EL (cell line): ENCODE data around the gene NKAIN4.

Experiments
- DNase-seq: peaks from one replicate; pipeline ENCODE4 v3.0.0-alpha.2; 2016

Gene NKAIN4

DNA sequence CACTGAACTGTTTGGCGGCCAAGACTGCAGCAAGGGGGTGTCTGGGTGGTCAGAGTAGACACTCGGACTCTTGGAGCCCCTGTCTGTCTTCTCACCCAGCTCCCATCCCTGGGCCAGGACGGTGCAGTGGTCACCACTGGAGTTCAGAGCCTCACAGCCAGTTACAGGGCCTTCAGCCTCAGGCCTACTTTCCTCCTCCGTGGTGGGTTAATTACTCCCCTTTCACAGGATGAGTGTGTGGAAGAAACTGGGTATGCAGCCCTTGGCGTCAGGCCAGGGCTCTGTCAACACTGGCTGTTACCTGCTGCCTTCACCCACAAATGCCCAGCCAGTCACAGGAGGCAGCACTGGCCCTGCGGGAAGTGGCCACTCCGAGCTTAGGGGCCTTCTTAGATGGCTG lies 36.6 kb downstream of the NKAIN4 start:
- no peak for DNase-seq

DNA sequence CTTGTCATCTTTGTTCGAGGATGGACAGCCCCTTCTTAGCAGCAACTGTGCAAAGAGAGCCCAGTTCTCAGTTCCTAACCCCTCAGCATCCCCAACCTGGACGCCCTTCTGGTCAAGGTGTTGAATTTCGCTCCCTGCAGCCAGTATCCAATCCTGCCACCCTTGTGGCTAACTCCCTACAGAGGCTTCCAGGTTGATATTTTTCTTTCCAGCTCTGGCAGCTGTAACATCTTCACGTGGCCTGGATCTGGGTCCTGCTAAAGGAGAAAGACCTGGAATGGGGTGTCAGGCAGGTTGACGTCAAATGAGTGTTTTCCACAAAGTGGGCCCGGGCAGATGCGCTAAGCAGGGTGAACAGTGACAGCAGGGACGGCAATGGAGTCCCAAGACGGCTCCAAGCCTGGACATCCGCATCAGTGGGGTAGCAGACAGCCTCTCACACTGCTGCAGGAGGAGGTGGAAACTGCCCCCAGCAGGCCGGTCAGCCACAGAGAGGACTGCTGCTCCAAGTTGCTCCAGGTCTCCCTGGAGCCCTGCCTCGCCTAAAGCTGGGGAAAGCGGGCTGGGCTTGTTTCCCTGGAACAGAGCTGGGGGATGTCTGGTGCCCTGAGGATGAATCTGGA lies 37.3 kb downstream of the NKAIN4 start:
- no peak for DNase-seq

DNA sequence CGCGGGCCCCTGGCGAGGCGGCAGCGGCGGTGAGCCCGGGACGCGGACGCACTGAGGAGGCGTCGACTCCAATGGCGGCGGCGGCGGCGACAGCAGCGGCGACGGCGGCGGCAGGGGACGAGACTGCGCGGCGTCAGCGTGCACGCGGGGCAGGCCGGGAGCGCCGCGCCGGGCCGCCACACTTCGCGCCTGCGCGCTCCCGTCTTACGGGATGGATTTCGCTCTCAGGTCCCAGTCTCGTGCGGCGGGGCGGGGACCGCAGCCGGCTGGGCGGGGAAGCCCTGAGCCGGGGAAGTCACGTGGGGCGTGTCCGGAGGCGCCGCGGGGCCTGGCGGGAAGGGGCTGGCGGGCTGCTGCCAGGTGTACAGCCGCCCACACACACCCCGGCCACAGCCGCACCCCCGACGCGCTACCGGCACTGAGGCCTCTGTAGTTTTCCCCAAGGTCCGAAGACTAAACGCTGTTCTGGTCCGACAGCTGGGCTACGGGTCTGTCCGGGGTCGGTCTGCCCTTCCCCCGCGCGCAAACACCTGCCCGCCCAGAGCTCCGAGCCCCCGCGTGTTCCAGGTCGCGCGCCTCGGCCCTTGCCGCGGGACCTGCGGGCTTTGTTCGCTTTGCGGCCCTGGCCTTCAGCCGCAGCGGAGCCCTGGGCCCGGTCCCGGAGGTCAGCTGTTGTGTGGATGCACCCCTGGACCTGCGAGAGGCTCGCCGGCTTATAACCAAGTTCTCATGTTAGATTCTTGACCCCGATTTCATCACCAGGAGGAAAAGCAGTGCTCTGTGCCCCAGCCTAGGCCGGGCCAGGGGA lies 38.0 kb downstream of the NKAIN4 start, which contains the start of gene YTHDF1:
YTHDF1 (minus strand) TSS at position 91 of the 808 bp plus-strand sequence. CDS start 239 bp downstream, outside the sequence.
- peak; percentile 93 for DNase-seq

DNA sequence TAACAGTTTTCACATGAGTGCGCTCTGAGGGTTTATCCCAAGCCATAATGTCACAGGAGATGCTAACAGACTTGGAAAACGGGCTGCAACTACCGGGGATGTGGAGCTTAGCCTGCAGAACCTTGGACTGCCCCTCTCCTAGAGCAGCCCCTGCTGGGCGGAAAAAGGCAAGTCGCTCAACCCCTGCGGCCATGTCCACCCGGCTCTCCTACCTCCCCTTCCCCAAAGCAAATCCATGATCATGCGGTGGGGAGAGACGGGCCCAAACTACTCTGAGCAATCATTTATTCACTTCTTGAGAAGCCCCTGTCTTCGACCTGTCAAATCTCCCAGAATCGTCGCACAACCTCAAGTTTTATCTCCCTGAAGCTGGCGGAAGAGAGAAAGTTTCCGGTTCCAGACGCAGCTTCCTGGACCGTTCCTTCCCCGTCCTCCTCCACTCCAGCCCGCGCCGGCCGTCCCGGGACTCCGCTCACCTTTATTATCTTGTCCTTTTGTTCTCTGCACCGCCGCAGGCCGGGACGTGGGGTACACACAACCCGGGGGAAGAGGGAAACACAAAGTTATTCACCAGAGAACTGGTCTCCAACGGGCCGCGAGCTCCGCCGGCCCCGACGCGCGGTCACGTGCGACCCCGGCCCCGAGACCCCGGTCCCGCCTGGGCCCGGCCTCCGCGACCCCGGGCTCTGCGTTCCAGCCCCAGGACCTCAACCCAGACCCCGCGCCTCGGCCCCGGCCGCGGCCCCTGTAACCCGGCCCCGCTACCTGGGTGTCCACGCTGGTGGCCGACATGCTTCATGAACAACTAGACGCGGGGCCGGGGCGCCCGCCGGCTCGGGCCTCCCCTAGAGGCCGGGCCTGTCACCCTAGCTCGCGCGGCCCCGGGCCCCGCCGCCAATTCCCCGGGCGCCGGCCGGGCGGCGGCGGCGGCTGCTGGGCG lies 38.9 kb downstream of the NKAIN4 start:
- peak; percentile 66 for DNase-seq

DNA sequence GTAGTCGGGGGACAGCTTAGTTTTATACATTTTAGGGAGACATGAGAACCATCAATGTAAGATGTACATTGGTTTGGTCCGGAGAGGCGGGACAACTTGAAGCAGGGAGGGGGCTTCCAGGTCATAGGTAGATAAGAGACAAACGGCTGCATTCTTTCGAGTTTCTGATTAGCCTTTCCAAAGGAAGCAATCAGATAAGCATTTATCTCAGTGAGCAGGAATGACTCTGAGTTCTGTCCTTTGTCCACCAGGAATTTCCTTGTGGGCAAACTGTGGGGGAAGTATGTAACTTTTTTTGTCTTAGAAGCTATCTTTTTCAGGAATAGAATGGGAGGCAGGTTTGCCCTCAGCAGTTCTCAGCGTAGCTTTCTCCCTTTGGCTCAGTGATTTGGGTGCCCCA lies 39.7 kb downstream of the NKAIN4 start:
- DNase-seq: no peak

DNA sequence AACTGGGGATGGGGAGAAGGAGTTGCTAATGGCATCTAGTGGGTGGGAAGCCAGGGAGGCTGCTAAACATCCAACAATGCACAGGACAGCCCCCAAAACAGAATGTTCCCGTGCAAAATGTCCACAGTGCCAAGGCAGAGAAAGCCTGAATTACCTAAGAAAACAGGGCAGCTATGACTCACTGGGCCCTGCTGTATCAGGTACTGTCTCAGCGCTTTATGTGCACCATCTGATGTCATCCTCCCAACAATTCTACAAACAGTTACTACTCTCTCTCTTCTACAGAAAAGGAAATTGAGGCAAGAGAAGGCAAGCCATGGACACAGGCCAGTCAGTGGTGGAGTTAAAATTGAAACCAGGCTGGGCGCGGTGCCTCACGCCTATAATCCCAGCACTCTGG lies 41.5 kb downstream of the NKAIN4 start:
- DNase-seq: no peak

DNA sequence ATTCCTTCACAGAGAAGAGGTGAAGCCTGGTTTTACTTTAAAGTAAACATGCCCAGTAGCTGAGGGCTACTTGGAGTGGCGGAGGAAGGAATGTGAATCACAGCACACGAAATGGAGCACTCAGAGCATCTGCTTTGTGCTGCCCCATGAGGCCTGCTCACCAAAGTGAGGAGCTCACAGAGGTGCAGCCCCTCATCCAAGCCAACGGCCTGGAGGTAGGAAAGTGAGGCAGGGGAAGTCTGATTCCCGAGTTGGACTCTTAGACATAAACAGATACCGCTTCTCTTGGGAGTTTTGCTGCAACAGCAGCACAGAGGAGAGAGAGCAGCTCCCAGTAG lies 41.9 kb downstream of the NKAIN4 start:
- DNase-seq: no peak

DNA sequence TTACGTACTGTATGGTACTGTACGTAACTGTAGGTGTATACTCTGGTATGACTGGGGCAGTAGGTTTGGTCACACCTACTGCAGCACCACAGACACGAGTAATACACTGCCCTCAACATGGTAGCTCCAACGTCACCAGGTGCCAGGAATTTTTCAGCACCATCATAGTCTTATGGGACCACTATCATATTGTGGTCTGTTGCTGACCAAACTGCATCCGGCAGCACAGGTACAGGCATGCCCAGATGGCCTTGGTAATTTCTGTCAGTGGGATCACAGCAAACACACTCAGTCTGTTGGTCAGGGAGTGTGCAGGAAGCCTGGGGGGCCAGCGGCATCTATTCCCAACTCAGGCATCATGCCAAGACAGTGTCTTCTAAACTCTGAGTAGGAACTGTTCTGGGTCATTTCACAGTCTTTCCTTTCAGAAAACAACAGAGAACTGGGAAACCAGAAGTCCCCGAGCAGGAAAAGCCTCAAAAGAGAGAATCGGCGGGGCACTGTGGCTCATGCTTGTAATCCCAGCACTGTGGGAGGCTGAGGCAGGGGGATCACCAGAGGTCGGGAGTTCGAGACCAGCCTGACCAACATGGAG lies 44.2 kb downstream of the NKAIN4 start:
- DNase-seq: no peak

DNA sequence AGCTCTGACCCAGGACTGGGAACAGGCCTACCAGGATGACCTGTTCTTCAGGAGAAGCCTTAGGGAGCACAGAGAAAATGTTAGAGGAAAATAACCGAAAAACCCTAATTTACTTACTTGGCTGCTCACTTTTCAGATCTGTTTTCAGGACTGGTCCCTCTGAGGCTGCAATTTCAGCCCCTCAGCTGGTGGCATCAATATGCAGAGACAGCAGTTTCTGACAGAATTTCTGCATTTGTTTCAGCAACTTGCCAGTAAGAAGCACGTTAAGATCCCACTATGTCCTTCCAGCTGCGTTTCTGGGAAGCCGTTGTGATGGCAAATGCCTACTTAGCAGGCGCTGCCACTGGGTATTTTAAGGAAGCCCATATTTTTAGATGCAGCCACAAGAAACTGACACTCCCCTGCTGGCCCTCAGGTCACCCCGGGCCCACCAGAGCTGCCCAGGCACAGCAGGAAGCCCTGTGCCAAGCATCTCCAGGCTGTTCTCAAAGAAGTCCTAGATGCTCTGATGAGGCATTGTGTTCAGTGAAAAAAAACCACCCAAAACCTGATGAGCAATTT lies 45.8 kb downstream of the NKAIN4 start:
- no peak for DNase-seq

DNA sequence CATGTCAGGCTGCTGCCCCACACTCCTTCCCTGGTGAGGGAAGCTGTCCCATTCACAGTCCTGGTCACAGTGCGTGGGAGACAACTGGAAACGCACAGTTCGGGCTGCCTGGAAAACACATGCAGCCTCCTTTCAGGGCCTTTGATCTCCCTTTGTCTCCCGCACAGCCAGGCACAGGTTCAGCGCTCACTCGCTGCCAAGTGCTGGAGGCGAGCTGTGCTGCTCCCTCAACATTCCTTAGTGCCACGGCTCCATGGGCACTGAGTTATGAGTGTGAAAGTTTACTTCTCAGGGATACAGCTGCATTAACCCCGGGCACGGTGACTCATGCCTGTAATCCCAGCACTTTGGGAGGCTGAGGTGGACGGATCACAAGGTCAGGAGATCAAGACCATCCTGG lies 47.4 kb downstream of the NKAIN4 start:
- peak; percentile 72 for DNase-seq

DNA sequence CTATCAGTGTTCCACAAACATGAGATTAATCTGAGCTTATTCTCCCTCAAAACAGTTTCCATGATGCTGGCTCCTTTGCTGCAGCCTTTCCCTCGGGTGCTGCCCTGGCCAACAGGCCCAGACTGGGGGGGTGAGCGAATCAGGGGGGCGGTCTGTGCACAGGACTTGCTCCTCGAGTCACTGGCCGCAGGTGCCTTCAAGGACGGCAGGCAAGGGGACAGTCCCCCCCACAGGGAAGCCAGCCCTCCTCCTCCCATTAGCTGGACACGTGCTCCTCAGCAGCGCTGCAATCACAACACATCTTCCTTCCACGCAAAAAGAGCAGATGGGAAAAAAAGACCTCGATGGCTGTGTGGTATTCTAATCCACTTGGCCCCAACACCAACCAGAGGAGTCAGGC lies 48.4 kb downstream of the NKAIN4 start:
- DNase-seq: no peak

DNA sequence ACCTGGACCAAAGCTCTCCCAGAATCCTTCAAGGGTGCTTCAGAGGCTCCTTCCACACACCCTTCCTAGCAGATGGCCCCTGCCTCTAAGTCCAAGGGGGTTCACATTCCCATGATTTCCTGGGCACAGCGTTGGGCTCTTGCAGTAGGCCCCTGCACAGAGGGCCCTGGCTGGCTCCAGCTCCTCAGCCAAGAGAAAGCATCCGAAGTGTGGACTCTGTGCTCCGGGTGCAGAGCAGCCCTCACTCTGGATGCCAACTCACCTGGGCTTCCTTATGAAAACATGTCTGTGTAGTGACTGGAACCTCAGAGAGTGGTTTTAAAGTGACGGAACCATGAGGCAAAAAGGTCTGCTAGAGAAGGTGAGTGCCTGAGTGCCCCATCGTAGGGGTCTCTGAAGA lies 49.9 kb downstream of the NKAIN4 start:
- no peak for DNase-seq

DNA sequence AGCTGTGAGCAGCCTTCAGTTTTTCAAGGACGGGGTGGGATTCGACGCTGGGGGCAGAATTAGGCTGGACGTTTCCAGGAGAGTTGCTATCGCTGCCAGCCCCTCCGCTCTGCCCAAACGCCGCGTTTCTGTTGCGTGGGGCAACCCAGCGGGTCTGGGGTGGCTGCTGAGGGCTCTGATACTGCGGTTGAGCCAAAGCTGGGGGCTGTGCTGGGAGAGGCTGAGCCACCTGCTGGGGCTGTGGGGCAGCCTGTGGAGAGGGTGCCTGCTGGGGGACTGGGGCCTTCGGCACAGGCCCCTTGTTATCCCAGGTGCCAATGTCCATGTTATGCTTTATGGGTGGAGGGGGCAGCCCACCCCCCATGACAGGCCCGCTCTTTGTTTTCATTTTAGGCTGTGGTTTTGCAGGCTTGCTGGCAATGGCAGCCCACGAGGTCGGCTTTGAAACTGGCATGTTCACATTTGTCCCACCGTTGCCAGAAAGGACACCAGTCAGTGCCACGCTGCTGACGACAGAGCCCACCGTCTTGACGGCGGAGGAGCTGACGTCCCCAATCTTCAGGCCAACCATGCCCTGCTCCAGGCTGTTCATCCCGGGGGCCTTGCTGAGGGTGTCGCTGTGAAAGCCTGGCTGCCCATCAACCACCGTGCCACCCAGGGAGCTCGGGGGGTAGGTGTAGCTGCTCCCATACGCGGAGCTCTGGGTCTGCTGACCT lies 51.3 kb downstream of the NKAIN4 start:
- no peak for DNase-seq

DNA sequence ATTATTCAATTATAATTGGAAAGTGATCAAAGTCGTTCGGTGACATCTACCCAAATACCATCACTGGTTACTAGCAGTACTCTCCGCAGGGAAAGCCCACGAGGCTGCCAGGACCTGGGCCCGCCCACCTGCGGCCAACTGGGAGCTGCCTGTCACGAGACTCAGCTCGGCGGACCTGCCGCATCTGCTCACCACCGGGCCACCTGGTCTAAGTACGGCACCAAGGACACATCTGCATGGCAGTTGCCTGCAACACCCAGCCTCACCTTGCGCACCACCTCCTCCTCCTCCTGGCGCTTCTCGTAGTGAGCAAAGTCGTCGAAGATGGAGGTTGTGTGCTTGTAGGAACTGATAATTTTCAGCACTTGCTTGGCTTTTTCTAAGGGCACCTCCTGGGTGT lies 52.2 kb downstream of the NKAIN4 start:
- DNase-seq: no peak

DNA sequence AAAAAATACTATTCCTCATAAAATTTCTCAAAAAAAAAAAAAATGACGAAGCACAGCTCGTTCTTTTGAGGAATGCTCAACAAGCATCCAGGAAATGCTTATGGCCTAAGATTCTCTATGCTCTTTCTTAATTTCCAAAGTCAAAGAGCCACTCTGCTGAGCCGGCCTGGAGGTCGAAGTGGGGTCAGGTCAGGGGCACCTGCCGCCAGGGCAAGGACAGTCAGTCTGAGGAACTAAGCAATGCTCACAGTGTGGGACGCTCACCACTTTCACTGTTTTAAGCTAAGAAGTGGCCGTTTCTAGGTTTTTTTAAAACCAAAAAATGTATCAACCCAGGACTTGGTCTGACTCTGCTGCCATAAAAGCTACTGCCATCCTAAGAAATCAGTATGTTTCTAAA lies 55.7 kb downstream of the NKAIN4 start:
- DNase-seq: no peak

DNA sequence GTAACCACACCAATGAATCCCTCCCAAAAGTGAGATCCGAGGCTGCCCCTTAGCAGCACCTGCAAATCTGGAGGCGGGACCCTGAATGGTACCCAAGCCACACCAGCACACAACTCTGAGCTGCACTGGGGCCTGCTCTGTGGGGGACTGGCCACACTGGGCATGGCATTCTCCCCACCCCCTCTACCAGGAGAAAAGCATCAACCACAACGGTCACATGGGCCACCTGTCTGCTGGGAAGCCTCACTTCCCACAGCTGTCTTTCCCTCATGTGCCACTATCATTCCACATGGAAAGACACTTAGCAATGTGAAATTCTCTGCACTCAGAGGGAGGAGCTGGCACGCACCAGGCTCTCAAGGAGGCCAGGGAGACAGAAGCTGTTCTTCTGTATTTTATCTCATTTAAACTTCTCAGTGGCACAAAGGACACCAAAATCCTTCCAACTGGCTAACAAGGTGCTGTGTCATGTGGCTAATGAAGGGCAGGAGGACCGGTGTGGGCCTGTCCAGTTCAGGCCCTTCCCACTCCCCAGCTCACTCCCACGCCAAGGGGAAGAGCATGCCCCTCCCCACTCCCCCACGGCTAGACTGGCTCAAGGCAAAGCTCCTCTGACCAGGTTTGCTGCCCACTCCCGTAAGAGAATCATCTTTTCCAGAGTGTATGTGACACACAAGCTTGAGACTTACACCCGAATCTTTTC lies 57.3 kb downstream of the NKAIN4 start:
- no peak for DNase-seq

DNA sequence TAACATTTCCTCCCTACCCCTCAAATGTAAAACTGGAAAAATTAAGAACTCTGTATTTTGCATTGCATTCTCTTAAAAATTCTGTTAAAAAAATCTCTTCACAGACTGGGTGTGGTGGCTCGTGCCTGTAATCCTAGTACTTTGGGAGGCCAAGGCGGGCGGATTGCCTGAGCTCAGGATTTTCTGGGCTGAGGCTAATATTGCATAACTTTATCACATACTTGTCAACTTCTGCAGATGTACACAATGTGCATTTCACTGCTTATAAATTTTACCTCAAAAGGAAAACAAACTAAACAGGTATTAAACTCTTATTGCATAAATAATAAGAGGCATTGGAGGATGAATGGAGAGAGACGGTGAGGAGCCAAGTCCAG lies 59.5 kb downstream of the NKAIN4 start:
- no peak for DNase-seq

DNA sequence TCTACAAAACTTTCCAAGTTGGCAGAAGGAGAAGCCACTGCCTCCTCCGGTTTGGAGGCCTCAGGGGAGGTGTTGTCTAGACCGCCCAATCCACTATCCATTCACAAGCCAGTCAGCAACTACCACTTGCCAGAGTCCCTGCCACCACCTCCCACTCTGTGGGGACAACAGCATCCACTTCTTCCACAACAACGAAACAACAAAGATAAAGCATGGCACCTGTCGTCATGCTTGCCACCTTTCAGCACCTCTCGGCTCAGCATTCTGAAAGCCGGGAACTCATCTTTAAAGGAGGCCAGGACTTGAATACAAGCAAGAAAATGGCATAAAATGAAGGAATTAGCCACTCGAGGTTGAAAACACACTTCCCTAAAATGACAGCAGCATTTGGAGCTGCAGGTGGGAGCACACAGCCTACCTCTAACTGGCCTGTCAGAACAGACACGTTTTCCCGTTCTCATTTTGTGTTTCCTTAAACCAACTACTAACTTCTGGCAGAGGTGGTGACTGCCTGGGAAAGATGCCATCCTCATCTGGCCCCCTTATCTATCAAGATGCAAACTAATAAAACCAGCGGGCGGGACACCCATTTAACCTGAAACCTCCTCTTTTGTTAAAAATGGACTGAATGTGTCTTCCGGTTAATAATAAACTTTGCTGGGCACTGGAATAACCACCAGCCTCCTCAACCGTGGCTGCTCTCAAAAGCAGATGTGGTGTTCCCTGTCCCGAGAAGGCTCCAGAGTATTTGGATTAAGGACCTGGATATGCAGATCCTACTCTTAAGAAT lies 60.1 kb downstream of the NKAIN4 start:
- DNase-seq: no peak

DNA sequence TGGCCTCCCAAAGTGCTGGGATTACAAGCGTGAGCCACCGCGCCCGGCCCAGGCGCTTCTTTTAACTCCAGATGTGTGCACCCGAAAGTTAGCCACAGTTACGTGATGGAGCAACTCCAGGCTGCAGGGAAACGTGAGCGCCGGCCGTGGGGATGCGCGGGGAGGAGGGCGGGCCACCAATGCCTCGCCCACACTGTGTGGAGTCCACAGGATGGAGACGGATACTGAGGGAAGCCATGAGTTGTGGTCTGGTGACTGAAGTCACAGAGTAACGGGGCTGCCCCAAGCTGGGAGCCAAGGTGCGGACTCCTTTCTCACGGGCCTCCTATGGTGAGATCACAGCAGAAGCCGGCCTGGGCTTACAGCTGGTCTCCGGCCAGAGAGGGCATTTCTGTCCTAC lies 61.5 kb downstream of the NKAIN4 start:
- DNase-seq: no peak

DNA sequence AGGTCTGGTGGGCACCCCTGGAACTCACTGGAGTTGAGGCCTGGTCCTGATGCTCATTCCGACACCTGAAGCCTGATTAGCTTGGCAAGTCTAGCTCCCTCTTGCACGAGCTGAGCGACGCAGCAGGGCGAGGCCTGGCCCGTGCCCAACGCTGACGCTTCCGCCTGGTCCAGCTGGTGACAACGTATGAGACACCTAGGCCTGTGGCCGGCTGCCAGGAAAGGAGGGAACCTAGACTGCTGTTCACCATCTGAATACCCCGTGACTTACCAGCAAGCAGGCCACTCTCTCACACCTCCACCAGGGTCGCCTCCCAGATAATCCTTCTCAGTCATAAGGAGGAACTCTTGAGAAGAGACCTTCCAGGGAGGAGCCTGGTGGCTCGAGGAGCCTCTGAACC lies 62.9 kb downstream of the NKAIN4 start:
- DNase-seq: no peak

DNA sequence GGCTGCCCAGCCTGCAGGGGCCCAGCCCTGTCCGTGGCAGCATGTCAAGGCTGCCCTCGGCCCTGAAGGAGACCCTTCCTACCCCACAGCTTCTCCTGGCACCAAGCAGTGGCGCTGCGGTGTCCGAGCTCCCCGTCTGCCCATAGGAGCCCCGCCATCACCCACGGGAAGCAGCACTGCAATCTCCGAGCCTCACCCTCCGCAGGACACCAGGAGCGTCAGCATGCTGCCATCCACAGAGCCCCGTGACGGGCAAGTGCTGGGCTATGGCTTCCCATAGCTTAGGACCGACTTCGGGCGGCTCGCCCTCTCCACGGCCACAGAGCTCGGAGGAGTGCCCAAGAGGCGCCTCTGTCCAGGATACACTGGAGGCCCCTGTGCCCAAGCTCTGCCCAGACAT lies 63.4 kb downstream of the NKAIN4 start:
- DNase-seq: no peak
